ENCODE measurements around the gene CNGB1. TPM values are rescaled to one million over a fixed set of nuclear protein-coding genes. Genes with fewer than 3 reads are reported as not detected.

The CNGB1 gene
- total RNA-seq, 1 experiment from 2014 or later = 0.04 TPM

DNA sequence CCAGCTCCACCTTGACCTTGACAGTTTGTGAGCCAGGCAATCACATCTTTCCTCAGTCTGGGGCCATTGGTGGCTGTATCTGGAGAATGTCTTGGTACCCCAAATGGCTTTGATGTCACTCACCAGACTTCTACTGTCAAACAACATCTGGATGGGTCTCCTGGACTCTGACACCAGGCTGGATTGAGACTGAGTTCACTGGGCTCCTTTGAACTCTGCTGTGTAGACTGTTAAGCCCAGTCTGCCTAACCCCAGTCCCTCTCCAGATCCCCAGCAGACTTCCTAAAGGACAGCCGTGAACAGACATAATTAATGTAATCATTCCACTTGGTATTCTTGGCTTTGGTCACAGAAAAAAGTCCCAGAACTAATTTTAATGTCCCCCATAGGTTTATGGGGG, 84.5 kb downstream of the CNGB1 start:
- Histone ChIP-seq H3K36me3 (ENCODE audit: low read depth, low read length) (no peaks in the 10 kb centered on the region), H3K4me2 (ENCODE audit: low read length) (no peak overlapping the region), H3K27me3 (ENCODE audit: low read length) (peaks cover 11% of the 10 kb centered on the region), H3K4me3 (ENCODE audit: low read length) (no peak overlapping the region), H3K9me2 (replicated peaks; ENCODE audit: low read length) (no peaks in the 10 kb centered on the region), H4K20me1 (ENCODE audit: low read length) (no peaks in the 10 kb centered on the region), H3K9me3 (ENCODE audit: low read length) (no peaks in the 10 kb centered on the region), H2AFZ (ENCODE audit: low read length) (no peak overlapping the region), H3K4me1 (ENCODE audit: insufficient read depth, low read length) (no peaks in the 10 kb centered on the region), H3F3A (ENCODE audit: low read length, unreplicated experiment) (no peaks in the 10 kb centered on the region), H3K27ac (ENCODE audit: low read length) (no peak overlapping the region), H3K79me2 (ENCODE audit: low read length) (no peaks in the 10 kb centered on the region), H3K9ac (ENCODE audit: low read length) (no peak overlapping the region)
- ChIA-PET POLR2A (ENCODE audit: unreplicated experiment) (no interaction called here), CTCF (no interaction called here)
- ATAC-seq = no peak
- intact Hi-C loops (cut with micrococcal nuclease) = no loop called here
- no TSS peak for BruUV-seq (replicated peaks)
- TF ChIP-seq EZH2 (IDR thresholded peaks at IDR 0.05; ENCODE audit: low read length, unreplicated experiment) (no peak), EZH2phosphoT487 (IDR thresholded peaks at IDR 0.05; ENCODE audit: borderline replicate concordance, low read length) (no peak), CTCF (conservative IDR thresholded peaks at IDR 0.05; ENCODE audit: low read depth, low read length) (no peak)
- DNase-seq = no peak

DNA sequence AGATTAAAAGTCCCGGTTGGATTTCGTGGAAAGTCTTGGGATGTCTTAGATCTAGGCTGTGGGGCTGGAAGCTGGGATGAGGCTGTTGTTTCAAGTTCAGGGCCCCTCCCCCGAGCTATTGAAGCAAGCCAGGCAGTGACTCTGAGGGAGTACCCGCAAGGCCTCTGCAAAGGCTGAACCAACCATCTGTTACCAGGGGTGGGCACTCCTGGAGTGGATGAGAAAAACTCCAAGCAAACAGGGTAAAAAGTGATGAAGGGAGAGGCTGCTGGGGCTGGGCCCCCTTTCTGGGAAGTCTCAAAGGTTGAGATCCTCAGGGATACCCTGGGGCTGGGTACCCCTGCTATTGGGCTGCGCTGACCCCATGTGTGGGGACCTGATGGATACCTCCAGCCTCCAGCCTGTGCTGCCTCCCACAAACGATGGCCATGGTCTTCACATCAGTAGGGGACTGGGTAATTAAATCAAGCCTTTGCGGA, 86.2 kb downstream of the CNGB1 start:
- ChIA-PET CTCF (no interaction called here), POLR2A (ENCODE audit: unreplicated experiment) (no interaction called here)
- Histone ChIP-seq H3F3A (ENCODE audit: low read length, unreplicated experiment) (no peaks in the 10 kb centered on the region), H3K9me3 (ENCODE audit: low read length) (no peaks in the 10 kb centered on the region), H3K27me3 (ENCODE audit: low read length) (peaks cover 12% of the 10 kb centered on the region), H3K4me1 (ENCODE audit: insufficient read depth, low read length) (no peaks in the 10 kb centered on the region), H2AFZ (ENCODE audit: low read length) (no peak overlapping the region), H3K4me2 (ENCODE audit: low read length) (no peak overlapping the region), H3K27ac (ENCODE audit: low read length) (no peak overlapping the region), H3K9ac (ENCODE audit: low read length) (no peak overlapping the region), H4K20me1 (ENCODE audit: low read length) (no peaks in the 10 kb centered on the region), H3K4me3 (ENCODE audit: low read length) (no peak overlapping the region), H3K79me2 (ENCODE audit: low read length) (no peaks in the 10 kb centered on the region), H3K9me2 (replicated peaks; ENCODE audit: low read length) (no peaks in the 10 kb centered on the region), H3K36me3 (ENCODE audit: low read depth, low read length) (no peaks in the 10 kb centered on the region)
- intact Hi-C loops (cut with micrococcal nuclease) = no loop called here
- DNase-seq = no peak
- no peak for TF ChIP-seq CTCF (conservative IDR thresholded peaks at IDR 0.05; ENCODE audit: low read depth, low read length)
- TF ChIP-seq EZH2 (IDR thresholded peaks at IDR 0.05; ENCODE audit: low read length, unreplicated experiment) = no peak
- TF ChIP-seq EZH2phosphoT487 (IDR thresholded peaks at IDR 0.05; ENCODE audit: borderline replicate concordance, low read length) = no peak
- ATAC-seq = no peak
- no TSS peak for BruUV-seq (replicated peaks)

- H3K4me3 ChIP-seq (ENCODE audit: low read length) = no peak overlapping the region
- intact Hi-C loops (cut with micrococcal nuclease) = no loop called here
- no peaks in the 10 kb centered on the region for H3F3A ChIP-seq (ENCODE audit: low read length, unreplicated experiment)
- ChIA-PET CTCF (no interaction called here), POLR2A (ENCODE audit: unreplicated experiment) (no interaction called here)
- no peaks in the 10 kb centered on the region for H3K9me3 ChIP-seq (ENCODE audit: low read length)
- H2AFZ ChIP-seq (ENCODE audit: low read length) = no peak overlapping the region
- H3K36me3 ChIP-seq (ENCODE audit: low read depth, low read length) = no peaks in the 10 kb centered on the region
- H3K4me1 ChIP-seq (ENCODE audit: insufficient read depth, low read length) = no peaks in the 10 kb centered on the region
- TF ChIP-seq EZH2 (IDR thresholded peaks at IDR 0.05; ENCODE audit: low read length, unreplicated experiment) (no peak), CTCF (conservative IDR thresholded peaks at IDR 0.05; ENCODE audit: low read depth, low read length) (no peak), EZH2phosphoT487 (IDR thresholded peaks at IDR 0.05; ENCODE audit: borderline replicate concordance, low read length) (no peak)
- H3K27me3 ChIP-seq (ENCODE audit: low read length) = peaks cover 12% of the 10 kb centered on the region
- H3K27ac ChIP-seq (ENCODE audit: low read length) = no peak overlapping the region
- no peak overlapping the region for H3K9ac ChIP-seq (ENCODE audit: low read length)
- ATAC-seq (no peak), DNase-seq (no peak)
- no TSS peak for BruUV-seq (replicated peaks)
- H3K4me2 ChIP-seq (ENCODE audit: low read length) = no peak overlapping the region
- H3K9me2 ChIP-seq (replicated peaks; ENCODE audit: low read length) = no peaks in the 10 kb centered on the region
- H3K79me2 ChIP-seq (ENCODE audit: low read length) = no peaks in the 10 kb centered on the region
- H4K20me1 ChIP-seq (ENCODE audit: low read length) = no peaks in the 10 kb centered on the region
These were observed 86.8 kb downstream of the CNGB1 start for GRCh38 chr16:57883953-57884654.

Data from PC-3 (cell line).